ENCODE measurements around the gene HIVEP3. TPM values are rescaled to one million over a fixed set of nuclear protein-coding genes. Genes with fewer than 3 reads are reported as not detected.

HIVEP3 gene
- total RNA-seq, 1 experiment from 2014 or later, result 1.2 TPM

DNA sequence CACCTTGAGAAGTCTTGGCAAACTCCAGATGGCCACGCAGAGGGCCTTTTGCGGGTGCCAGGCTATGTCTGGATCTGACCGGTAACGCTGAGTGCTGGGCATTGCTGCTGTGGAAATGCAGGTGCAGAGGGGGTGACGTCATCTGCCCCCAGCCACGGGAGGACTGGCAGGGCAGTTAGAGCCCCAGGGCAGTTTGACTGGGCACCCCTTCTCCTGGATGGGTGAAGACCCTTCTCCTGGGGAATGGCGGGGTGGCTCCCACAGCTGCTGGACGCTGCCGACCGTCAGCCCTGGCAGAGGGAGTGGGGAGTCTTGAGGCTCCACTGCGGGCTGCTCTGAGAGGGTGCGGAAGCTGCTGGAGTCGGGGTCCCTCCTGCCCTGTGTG lies 421.7 kb downstream of the HIVEP3 start:
- Mint-ChIP-seq H3K27me3 (ENCODE audit: insufficient read depth, unreplicated experiment) (no peaks in the 10 kb centered on the region), H3K27ac (ENCODE audit: low read depth, unreplicated experiment) (peak overlapping the region; percentile 91), H3K9me3 (ENCODE audit: unreplicated experiment) (no peaks in the 10 kb centered on the region), H3K36me3 (ENCODE audit: insufficient read depth, unreplicated experiment) (no peaks in the 10 kb centered on the region), H3K4me3 (ENCODE audit: unreplicated experiment) (peak overlapping the region; percentile 36), H3K4me1 (ENCODE audit: insufficient read depth, unreplicated experiment) (peaks cover 58% of the 10 kb centered on the region)
- TF ChIP-seq, protein P1, sequence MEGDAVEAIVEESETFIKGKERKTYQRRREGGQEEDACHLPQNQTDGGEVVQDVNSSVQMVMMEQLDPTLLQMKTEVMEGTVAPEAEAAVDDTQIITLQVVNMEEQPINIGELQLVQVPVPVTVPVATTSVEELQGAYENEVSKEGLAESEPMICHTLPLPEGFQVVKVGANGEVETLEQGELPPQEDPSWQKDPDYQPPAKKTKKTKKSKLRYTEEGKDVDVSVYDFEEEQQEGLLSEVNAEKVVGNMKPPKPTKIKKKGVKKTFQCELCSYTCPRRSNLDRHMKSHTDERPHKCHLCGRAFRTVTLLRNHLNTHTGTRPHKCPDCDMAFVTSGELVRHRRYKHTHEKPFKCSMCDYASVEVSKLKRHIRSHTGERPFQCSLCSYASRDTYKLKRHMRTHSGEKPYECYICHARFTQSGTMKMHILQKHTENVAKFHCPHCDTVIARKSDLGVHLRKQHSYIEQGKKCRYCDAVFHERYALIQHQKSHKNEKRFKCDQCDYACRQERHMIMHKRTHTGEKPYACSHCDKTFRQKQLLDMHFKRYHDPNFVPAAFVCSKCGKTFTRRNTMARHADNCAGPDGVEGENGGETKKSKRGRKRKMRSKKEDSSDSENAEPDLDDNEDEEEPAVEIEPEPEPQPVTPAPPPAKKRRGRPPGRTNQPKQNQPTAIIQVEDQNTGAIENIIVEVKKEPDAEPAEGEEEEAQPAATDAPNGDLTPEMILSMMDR (IDR thresholded peaks at IDR 0.05; ENCODE audit: unreplicated experiment), result no peak
- TSS peak; percentile 59 for BruUV-seq (replicated peaks)
- DNase-seq (ENCODE audit: unreplicated experiment), result no peak
- intact Hi-C loops (cut with micrococcal nuclease), result loop anchor here (10.0 kb wide), 1 partner anchor 1188 kb away; the partner anchor contains the start of gene YBX1
- CTCF ChIA-PET, result interaction anchor here (1.0 to 1.6 kb wide), 3 partner anchors 19 to 269 kb away, joined by 3 to 4 read pairs (median 4); no protein-coding TSS in a partner anchor
- POLR2A ChIA-PET, result interaction anchor here (1.0 to 10.0 kb wide), 4 partner anchors 11 to 30 kb away, joined by 3 to 87 read pairs (median 4); partner anchors contain the start of gene EDN2

DNA sequence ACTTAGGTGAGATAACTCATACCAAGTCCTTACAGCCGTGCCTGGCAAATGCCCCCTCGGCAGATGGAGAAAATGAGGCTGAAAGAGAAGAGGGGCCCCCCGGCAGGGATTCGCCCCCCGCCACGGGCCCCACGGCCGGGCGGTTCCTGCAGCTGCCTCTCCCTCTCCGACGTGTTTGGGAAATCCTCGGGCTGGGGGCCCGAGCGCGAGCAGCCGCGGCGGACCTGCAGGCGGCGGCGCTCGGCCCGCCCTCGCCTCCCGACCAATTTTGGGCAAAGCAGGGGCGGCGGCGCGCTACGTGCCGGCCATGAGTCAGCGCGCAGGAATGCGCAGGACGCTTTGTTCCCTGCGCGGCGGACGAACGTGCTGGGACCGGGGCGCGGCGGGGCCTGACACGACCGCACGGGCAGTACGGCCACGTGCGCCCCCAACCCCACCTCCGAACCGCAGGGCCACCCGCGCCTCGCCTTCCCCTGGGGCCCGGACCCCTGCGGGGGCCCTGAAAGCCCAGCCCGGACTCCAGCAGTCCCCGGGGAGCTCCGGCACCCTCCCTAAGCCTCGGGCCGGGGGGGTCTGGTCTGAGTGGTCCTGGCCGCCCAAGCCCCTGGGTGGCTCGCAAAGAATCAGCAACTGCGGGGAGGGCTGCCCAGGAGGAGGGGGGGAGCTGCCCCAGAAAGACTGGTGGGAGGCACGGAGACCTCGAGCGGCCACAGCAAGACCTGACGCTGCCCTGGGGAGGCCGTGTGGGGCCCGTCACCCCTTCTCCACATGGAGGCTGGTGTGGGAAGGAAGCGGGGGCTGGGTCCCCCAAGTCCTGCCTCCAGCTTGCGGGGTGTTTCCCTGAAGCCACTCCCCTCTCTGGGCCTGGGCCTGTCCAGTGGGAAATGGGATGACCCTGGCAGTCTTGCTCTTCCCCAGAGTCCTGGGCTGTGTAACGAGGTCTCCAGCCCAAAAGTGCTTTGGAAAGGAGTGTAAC lies 422.4 kb downstream of the HIVEP3 start:
- intact Hi-C loops (cut with micrococcal nuclease), result loop anchor here (10.0 kb wide), 1 partner anchor 1188 kb away; the partner anchor contains the start of gene YBX1
- no TSS peak for BruUV-seq (replicated peaks)
- H3K4me1 Mint-ChIP-seq (ENCODE audit: insufficient read depth, unreplicated experiment), result peaks cover 58% of the 10 kb centered on the region

DNA sequence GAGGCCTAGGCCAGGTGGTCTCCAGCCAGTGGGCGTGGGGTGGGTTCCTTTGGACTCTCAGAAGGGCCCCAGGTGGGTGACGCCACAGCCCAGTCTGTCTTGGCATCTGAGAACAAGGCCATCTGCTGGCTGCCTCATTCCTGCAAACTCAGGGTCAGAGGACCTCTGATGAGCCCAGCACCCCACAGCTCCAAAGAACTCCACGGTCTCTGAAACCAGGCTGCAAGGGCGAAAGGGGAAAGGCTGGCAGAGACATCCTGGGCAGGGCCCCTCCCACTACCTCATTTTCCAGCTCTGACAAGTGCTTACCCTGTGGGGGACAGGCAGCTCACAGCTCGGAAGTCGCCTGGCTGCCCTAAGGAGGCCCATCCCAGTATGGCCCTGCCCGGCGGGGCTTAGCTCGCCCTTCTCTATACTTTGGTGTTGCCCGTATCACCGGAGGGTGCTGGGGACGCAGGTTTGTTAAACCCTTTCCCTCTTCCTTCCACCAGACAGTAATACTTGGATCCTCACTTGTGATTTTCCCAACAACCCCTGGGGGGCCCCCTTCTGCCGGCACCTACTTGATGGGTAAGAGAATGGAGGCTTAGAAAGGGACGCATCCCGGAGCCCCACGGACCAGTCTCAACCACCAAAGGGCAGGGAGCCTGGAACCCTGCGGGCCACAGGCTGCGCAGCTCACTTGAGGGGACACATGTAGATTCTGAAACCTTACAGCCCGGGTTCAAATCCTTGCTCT lies 423.3 kb downstream of the HIVEP3 start:
- peak; percentile 73 for DNase-seq (ENCODE audit: unreplicated experiment)

More for the DNA sequence above, 422.4 kb downstream of the HIVEP3 start:
- H3K27ac Mint-ChIP-seq (ENCODE audit: low read depth, unreplicated experiment), result peak overlapping the region; percentile 91
- no peaks in the 10 kb centered on the region for H3K9me3 Mint-ChIP-seq (ENCODE audit: unreplicated experiment)
- POLR2A ChIA-PET, result interaction anchor here (1.0 to 10.0 kb wide), 7 partner anchors 12 to 48 kb away, joined by 3 to 87 read pairs (median 4); partner anchors contain the start of gene EDN2
- CTCF ChIA-PET, result interaction anchor here (0.8 to 2.1 kb wide), 4 partner anchors 12 to 42 kb away, joined by 3 to 11 read pairs (median 4); partner anchors contain the start of gene EDN2
- no peaks in the 10 kb centered on the region for H3K36me3 Mint-ChIP-seq (ENCODE audit: insufficient read depth, unreplicated experiment)
- no peaks in the 10 kb centered on the region for H3K27me3 Mint-ChIP-seq (ENCODE audit: insufficient read depth, unreplicated experiment)
- peak; percentile 88 for DNase-seq (ENCODE audit: unreplicated experiment)
- H3K4me3 Mint-ChIP-seq (ENCODE audit: unreplicated experiment), result peak overlapping the region; percentile 36
- TF ChIP-seq, protein P1 (IDR thresholded peaks at IDR 0.05; ENCODE audit: unreplicated experiment), result no peak

More for the DNA sequence above, 423.3 kb downstream of the HIVEP3 start:
- ChIA-PET CTCF (interaction anchor here (0.9 to 2.1 kb wide), 3 partner anchors 11 to 21 kb away, joined by 4 to 11 read pairs (median 4); partner anchors contain the start of gene EDN2), POLR2A (interaction anchor here (1.0 to 10.0 kb wide), 5 partner anchors 12 to 47 kb away, joined by 3 to 87 read pairs (median 3); partner anchors contain the start of gene EDN2)
- H3K27ac Mint-ChIP-seq (ENCODE audit: low read depth, unreplicated experiment), result peak overlapping the region; percentile 85
- no peaks in the 10 kb centered on the region for H3K27me3 Mint-ChIP-seq (ENCODE audit: insufficient read depth, unreplicated experiment)
- H3K9me3 Mint-ChIP-seq (ENCODE audit: unreplicated experiment), result no peaks in the 10 kb centered on the region
- H3K4me1 Mint-ChIP-seq (ENCODE audit: insufficient read depth, unreplicated experiment), result peaks cover 49% of the 10 kb centered on the region
- TF ChIP-seq, protein P1 (IDR thresholded peaks at IDR 0.05; ENCODE audit: unreplicated experiment), result peak; percentile 34
- intact Hi-C loops (cut with micrococcal nuclease), result loop anchor here (10.0 kb wide), 1 partner anchor 1189 kb away; the partner anchor contains the start of gene YBX1
- no peaks in the 10 kb centered on the region for H3K36me3 Mint-ChIP-seq (ENCODE audit: insufficient read depth, unreplicated experiment)
- BruUV-seq (replicated peaks), result TSS peak; percentile 69
- H3K4me3 Mint-ChIP-seq (ENCODE audit: unreplicated experiment), result no peak overlapping the region

Measured in MCF 10A (cell line).